Heart left ventricle (tissue), 16 donors: ENCODE results near the gene KANSL3. TPM values are rescaled to one million over a fixed set of nuclear protein-coding genes. Genes with fewer than 3 reads are reported as not detected.

Experiments used
- ATAC-seq, 4 donors: fragments of 200-7000 bp; cut with Tn5 transposase; one replicate each; pipeline ENCODE4 v1.9.1; 2020 to 2022; ENCODE audit warnings: moderate library complexity in 4 of 4, mild to moderate bottlenecking in 3 of 4, moderate number of reproducible peaks in 1 of 4
- DNase-seq, 5 donors: peaks; one replicate each; pipeline ENCODE4 v3.0.0-alpha.2; 2020
- H3K27ac ChIP-seq, 12 donors: fragments of 200-600 bp; sonication (generic) in 4 of 12; one replicate each; pipeline versions ENCODE4 v1.5.0 to v1.8.0; 2016 to 2022; ENCODE audit warnings: mild to moderate bottlenecking in 2 of 12
- H3K27me3 ChIP-seq, 9 donors: fragments of 200-600 bp; sonication (generic) in 2 of 9; one replicate each; pipeline versions ENCODE4 v1.5.1 to v1.8.0; 2016 to 2022; ENCODE audit warnings: mild to moderate bottlenecking in 3 of 9
- H3K36me3 ChIP-seq, 9 donors: fragments of 200-600 bp; sonication (generic) in 2 of 9; one replicate each; pipeline versions ENCODE4 v1.5.0 to v1.8.0; 2018 to 2022; ENCODE audit warnings: mild to moderate bottlenecking in 2 of 9
- H3K4me1 ChIP-seq, 12 donors: fragments of 200-600 bp; sonication (generic) in 4 of 12; one replicate each; pipeline versions ENCODE4 v1.5.0 to v1.8.0; 2016 to 2022; ENCODE audit warnings: mild to moderate bottlenecking in 3 of 12
- H3K4me3 ChIP-seq, 12 donors: fragments of 200-600 bp; sonication (generic) in 4 of 12; one replicate each; pipeline versions ENCODE4 v1.5.0 to v1.8.0; 2017 to 2022; ENCODE audit warnings: mild to moderate bottlenecking in 9 of 12, moderate library complexity in 4 of 12
- H3K9me3 ChIP-seq, 12 donors: fragments of 200-600 bp; sonication (generic) in 4 of 12; one replicate each; pipeline versions ENCODE4 v1.5.0 to v1.8.0; 2016 to 2022; ENCODE audit warnings: mild to moderate bottlenecking in 1 of 12
- POLR2A ChIP-seq, 2 donors: fragments of 450-650 bp; IDR thresholded peaks; one replicate each; pipeline ENCODE4 v1.6.1; 2017; ENCODE audit warnings: antibody characterized with exemption in 2 of 2, mild to moderate bottlenecking in 2 of 2, moderate library complexity in 2 of 2
- WGBS, 4 donors: extraction: QIAGEN DNeasy Blood & Tissue Kit in 2 of 4; methylation state at CpG; one replicate each; pipeline versions ENCODE4 v1.1.5 to v1.1.7; 2013 to 2018; 5-methylcytosine and 5-hydroxymethylcytosine counted together
- intact Hi-C, 10 donors: fragments of 100-400 bp; cut with DNase I; formaldehyde crosslinking; loops; one replicate each; pipeline versions ENCODE4 v1.11.1 to v1.14.2; 2022
- polyA plus RNA-seq, 2 donors: library from polyadenylated mRNA; stranded (reverse); fragments of 200-250 nt; gene quantifications; one replicate each; pipeline ENCODE4 v1.2.3, GENCODE V29; 2013
- total RNA-seq, 9 donors: library from RNA; depleted of rRNA in 2 of 9; stranded (reverse); fragments of >200 nt in 2 of 9; fragmentation: NEBNext Ultra II Directional in 3 of 9; extraction: Animal tissue kit (Norgen Biotek cat#: 25700) in 3 of 9; gene quantifications; one replicate each; pipeline versions ENCODE4 v1.1.0 to v1.2.4, GENCODE V29; 2016 to 2023
- TF ChIP-seq, protein P1 (sequence below), 12 donors: fragments of 200-600 bp; sonication (generic) in 4 of 12; IDR thresholded peaks; one replicate each; pipeline versions ENCODE4 v1.5.0 to v1.8.0; 2018 to 2022; ENCODE audit warnings: antibody characterized with exemption in 12 of 12, mild to moderate bottlenecking in 5 of 12
- donor health status: ischemic (EF 13 %, LVEDD 7.1; RV severe dilation, severe dysfunction).
- donor health status: healthy with polysubstance abuse.
- donor health status: DM: no; HTN: yes; CAD: no.
- donor health status: DM: no; HTN: no; CAD: no.
- donor health status: ischemic (EF 25% LVEDD 6.9; RV normal size, moderate dysfunction).
- donor health status: ischemic (EF 25% LVEDD 5.7; RV mildly dilated, moderate dysfunction).
- donor health status: healthy.
- donor health status: DM: yes; HTN: yes; CAD: no.
- donor health status: ischemic (EF 35%, LVEDD 5.7; RV mildly dilated, moderate dysfunction).
- donor health status: nonischemic (EF 11% LVEDD 7.7; RV severe dilation, severe dysfunction).
- donor health status: DM: yes; HTN: yes; CAD: no.
- donor health status: PGD.
- donor health status: ischemic (EF 29% LVEDD 5.4; RV normal size, mild dysfunction).
- donor health status: nonischemic (EF 23%, LVEDD 6.1; RV moderate dilation, normal function).

KANSL3 gene
- total and polyA plus RNA-seq, 11 donors: 13.8 to 38.0 (median 30.3) TPM

- peak overlapping the region in 8 of 12 donors; percentile 0 to 47 (median 20) for H3K27ac ChIP-seq
- no peak overlapping the region for H3K4me3 ChIP-seq
- no peaks in the 10 kb centered on the region for H3K27me3 ChIP-seq
- ATAC-seq (peak in 2 of 4 donors; percentile 32 to 34), DNase-seq (no peak)
- TF ChIP-seq, protein P1, sequence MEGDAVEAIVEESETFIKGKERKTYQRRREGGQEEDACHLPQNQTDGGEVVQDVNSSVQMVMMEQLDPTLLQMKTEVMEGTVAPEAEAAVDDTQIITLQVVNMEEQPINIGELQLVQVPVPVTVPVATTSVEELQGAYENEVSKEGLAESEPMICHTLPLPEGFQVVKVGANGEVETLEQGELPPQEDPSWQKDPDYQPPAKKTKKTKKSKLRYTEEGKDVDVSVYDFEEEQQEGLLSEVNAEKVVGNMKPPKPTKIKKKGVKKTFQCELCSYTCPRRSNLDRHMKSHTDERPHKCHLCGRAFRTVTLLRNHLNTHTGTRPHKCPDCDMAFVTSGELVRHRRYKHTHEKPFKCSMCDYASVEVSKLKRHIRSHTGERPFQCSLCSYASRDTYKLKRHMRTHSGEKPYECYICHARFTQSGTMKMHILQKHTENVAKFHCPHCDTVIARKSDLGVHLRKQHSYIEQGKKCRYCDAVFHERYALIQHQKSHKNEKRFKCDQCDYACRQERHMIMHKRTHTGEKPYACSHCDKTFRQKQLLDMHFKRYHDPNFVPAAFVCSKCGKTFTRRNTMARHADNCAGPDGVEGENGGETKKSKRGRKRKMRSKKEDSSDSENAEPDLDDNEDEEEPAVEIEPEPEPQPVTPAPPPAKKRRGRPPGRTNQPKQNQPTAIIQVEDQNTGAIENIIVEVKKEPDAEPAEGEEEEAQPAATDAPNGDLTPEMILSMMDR (IDR thresholded peaks at IDR 0.05): no peak
- TF ChIP-seq POLR2A (IDR thresholded peaks at IDR 0.05): no peak
- H3K9me3 ChIP-seq: no peaks in the 10 kb centered on the region
- H3K36me3 ChIP-seq: peaks cover 0 to 69% (median 58%) of the 10 kb centered on the region in 9 donors
- H3K4me1 ChIP-seq: peaks cover 0 to 41% (median 21%) of the 10 kb centered on the region in 12 donors
- intact Hi-C loops: loop anchor here in 1 of 10 donors (10.0 kb wide), 1 partner anchor 339 kb away; no protein-coding TSS in a partner anchor
- WGBS, 4 donors: 43 to 61% (median 45%) methylated on average over 5 of the region's 5 CpGs
Measured at GRCh38 chr2:96625571-96626552, 12.2 kb downstream of the KANSL3 start.

GRCh38 chr2:96623116-96623515 is 15.0 kb downstream of the KANSL3 start:
- H3K4me3 ChIP-seq: no peak overlapping the region
- ATAC-seq: no peak
- intact Hi-C loops: loop anchor here in 1 of 10 donors (10.0 kb wide), 1 partner anchor 342 kb away; no protein-coding TSS in a partner anchor
- no peak for DNase-seq
- H3K4me1 ChIP-seq: peaks cover 0 to 35% (median 18%) of the 10 kb centered on the region in 12 donors
- TF ChIP-seq, protein P1 (IDR thresholded peaks at IDR 0.05): no peak
- no peak for TF ChIP-seq POLR2A (IDR thresholded peaks at IDR 0.05)
- 93 to 98% (median 95%) methylated on average over 3 of the region's 3 CpGs for WGBS, 4 donors
- peak overlapping the region in 1 of 12 donors; percentile 69 for H3K27ac ChIP-seq
- H3K9me3 ChIP-seq: no peaks in the 10 kb centered on the region
- H3K36me3 ChIP-seq: peaks cover 0 to 68% (median 58%) of the 10 kb centered on the region in 9 donors
- no peaks in the 10 kb centered on the region for H3K27me3 ChIP-seq

DNA sequence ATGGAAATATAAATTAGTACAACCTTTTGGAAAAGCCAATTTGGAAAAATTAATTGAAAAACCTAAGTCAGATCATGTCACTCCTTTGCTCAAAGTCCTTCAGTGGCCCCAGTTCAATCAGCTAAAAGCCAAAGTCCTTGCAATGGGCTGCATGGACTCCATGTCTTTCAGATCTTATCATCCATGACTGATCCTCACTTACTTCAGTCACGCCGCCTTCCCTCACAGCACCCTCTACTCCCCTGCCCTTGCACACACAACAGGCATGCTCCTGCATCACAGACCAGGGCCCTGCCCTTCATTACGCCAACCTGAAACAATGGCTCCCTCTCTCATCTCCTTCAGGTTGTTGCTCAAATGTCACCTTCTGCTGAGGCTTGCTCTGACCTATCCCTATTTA is 15.6 kb downstream of the KANSL3 start:
- 93 to 99% (median 97%) methylated on average over 3 of the region's 3 CpGs for WGBS, 4 donors
- intact Hi-C loops: loop anchor here in 1 of 10 donors (10.0 kb wide), 1 partner anchor 342 kb away; no protein-coding TSS in a partner anchor
- H3K27ac ChIP-seq: peak overlapping the region in 1 of 12 donors; percentile 69
- TF ChIP-seq, protein P1 (IDR thresholded peaks at IDR 0.05): no peak
- TF ChIP-seq POLR2A (IDR thresholded peaks at IDR 0.05): no peak
- peak in 1 of 4 donors; percentile 33 for ATAC-seq
- H3K4me1 ChIP-seq: peaks cover 0 to 41% (median 18%) of the 10 kb centered on the region in 12 donors
- no peak for DNase-seq
- no peaks in the 10 kb centered on the region for H3K27me3 ChIP-seq
- no peak overlapping the region for H3K4me3 ChIP-seq
- H3K36me3 ChIP-seq: peaks cover 0 to 68% (median 58%) of the 10 kb centered on the region in 9 donors
- no peaks in the 10 kb centered on the region for H3K9me3 ChIP-seq
